Measurements from ENCODE around the gene ECE1. TPM values are rescaled to one million over a fixed set of nuclear protein-coding genes. Genes with fewer than 3 reads are reported as not detected.

Gene ECE1
- total and polyA plus RNA-seq, 2 of the 8 experiments (the other 6 are each of a cell fraction or from before 2014, with no cell fraction given), result 21.4 to 36.8 TPM

DNA sequence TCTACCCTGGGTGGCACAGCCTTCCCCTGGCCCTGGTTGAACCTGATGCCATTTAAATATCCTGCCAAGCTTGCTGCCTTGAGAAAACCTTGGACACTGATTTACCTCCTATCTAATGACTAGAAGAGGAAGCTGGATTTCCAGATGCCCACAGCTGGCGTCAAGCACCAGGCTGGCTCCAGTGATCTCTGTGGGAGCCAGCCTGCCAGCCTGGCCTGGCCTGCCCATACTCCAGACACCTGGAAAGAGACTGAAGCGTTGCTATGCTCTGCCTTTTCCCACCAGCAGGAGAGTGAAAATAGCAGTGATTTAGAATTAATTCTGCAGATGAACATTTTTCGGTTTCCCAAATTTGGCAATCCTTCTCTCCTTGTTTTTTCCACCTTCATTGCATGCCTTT, 102.0 kb downstream of the ECE1 start (continued):
- TF ChIP-seq CHD1 (IDR thresholded peaks at IDR 0.05; ENCODE audit: low read depth, low read length) (no peak), PHF8 (conservative IDR thresholded peaks at IDR 0.05; ENCODE audit: low read depth, low read length) (no peak), TEAD4 (IDR thresholded peaks at IDR 0.05; ENCODE audit: low read depth, low read length) (no peak), SRF (IDR thresholded peaks at IDR 0.05; ENCODE audit: low read depth, low read length) (no peak), KDM1A (IDR thresholded peaks at IDR 0.05; ENCODE audit: borderline replicate concordance, low read length) (no peak), KDM5A (IDR thresholded peaks at IDR 0.05; ENCODE audit: low read length) (no peak)
